GM12892 (cell line): ENCODE measurements around the gene KRT31.
"Not testable (repeated sequence)": the region's sequence is repeated elsewhere in the genome, so short reads cannot be mapped to it uniquely, and the experiment has no call there.

Source experiments
- DNase-seq: peaks from one replicate; pipeline ENCODE4 v3.0.0; 2011; ENCODE audit not compliant: insufficient read length
- FAIRE-seq: peaks from 2 replicates; lab custom pipeline; 2011; peaks lifted over from hg19 to GRCh38; lab: Jason Lieb, UNC
- POLR2A ChIP-seq: IDR thresholded peaks from 2 replicates; pipeline ENCODE4 v1.6.1; 2011; ENCODE audit warnings: low read depth, low read length, control low read depth
- POLR2AphosphoS5 ChIP-seq: IDR thresholded peaks from 2 replicates; pipeline ENCODE4 v1.6.1; 2011; ENCODE audit warnings: low read depth, low read length, control low read depth
- TAF1 ChIP-seq: IDR thresholded peaks from 2 replicates; pipeline ENCODE4 v1.6.1; 2011; ENCODE audit warnings: low read depth, mild to moderate bottlenecking, control low read depth, low read length, borderline replicate concordance

KRT31 gene

GRCh38 chr17:41429667-41430066, 32.3 kb upstream of the KRT31 start:
- DNase-seq (no peak), FAIRE-seq (no peak)
- TF ChIP-seq POLR2A, result no peak
- no peak for TF ChIP-seq TAF1
- no peak for TF ChIP-seq POLR2AphosphoS5

GRCh38 chr17:41428591-41429291, 31.3 kb upstream of the KRT31 start:
- FAIRE-seq (no peak), DNase-seq (no peak)
- TF ChIP-seq POLR2AphosphoS5 (no peak), POLR2A (no peak), TAF1 (no peak)

- TF ChIP-seq POLR2AphosphoS5, result no peak
- no peak for TF ChIP-seq POLR2A
- TF ChIP-seq TAF1, result no peak
- no peak for DNase-seq
- no peak for FAIRE-seq
These were observed 26.8 kb upstream of the KRT31 start, which contains the start of gene KRT37 for GRCh38 chr17:41424111-41424635. Gene KRT37, minus strand, starts transcription at chr17:41424585. Its CDS starts 62 bp downstream, at chr17:41424523.

GRCh38 chr17:41422586-41422985, 25.2 kb upstream of the KRT31 start:
- FAIRE-seq, result not testable (repeated sequence)

GRCh38 chr17:41421617-41422016, 24.2 kb upstream of the KRT31 start:
- TF ChIP-seq POLR2A (no peak), TAF1 (no peak), POLR2AphosphoS5 (no peak)
- no peak for FAIRE-seq
- DNase-seq, result no peak

More at GRCh38 chr17:41422586-41422985, 25.2 kb upstream of the KRT31 start:
- DNase-seq, result not testable (repeated sequence)

GRCh38 chr17:41421116-41421515, 23.7 kb upstream of the KRT31 start:
- no peak for FAIRE-seq

GRCh38 chr17:41420134-41420533, 22.7 kb upstream of the KRT31 start:
- DNase-seq, result no peak
- TF ChIP-seq TAF1, result no peak
- TF ChIP-seq POLR2AphosphoS5, result no peak
- no peak for TF ChIP-seq POLR2A

More at GRCh38 chr17:41421116-41421515, 23.7 kb upstream of the KRT31 start:
- no peak for TF ChIP-seq POLR2A
- no peak for TF ChIP-seq TAF1
- no peak for DNase-seq

GRCh38 chr17:41419716-41420115, 22.3 kb upstream of the KRT31 start:
- no peak for TF ChIP-seq POLR2A
- TF ChIP-seq POLR2AphosphoS5, result no peak
- no peak for TF ChIP-seq TAF1
- FAIRE-seq (no peak), DNase-seq (no peak)

More at GRCh38 chr17:41420134-41420533, 22.7 kb upstream of the KRT31 start:
- no peak for FAIRE-seq

GRCh38 chr17:41418116-41418860, 20.9 kb upstream of the KRT31 start:
- no peak for TF ChIP-seq TAF1
- TF ChIP-seq POLR2A, result no peak
- TF ChIP-seq POLR2AphosphoS5, result no peak
- DNase-seq (no peak), FAIRE-seq (no peak)

- FAIRE-seq (no peak), DNase-seq (peak; percentile 24)
- TF ChIP-seq TAF1 (no peak), POLR2AphosphoS5 (no peak), POLR2A (no peak)
These were observed 20.2 kb upstream of the KRT31 start for GRCh38 chr17:41417576-41418015.

GRCh38 chr17:41417127-41417526, 19.7 kb upstream of the KRT31 start:
- FAIRE-seq (no peak), DNase-seq (no peak)
- TF ChIP-seq POLR2AphosphoS5 (no peak), POLR2A (no peak), TAF1 (no peak)

GRCh38 chr17:41416479-41416878, 19.1 kb upstream of the KRT31 start:
- FAIRE-seq, result no peak
- no peak for TF ChIP-seq TAF1
- TF ChIP-seq POLR2AphosphoS5, result no peak
- no peak for TF ChIP-seq POLR2A
- DNase-seq, result no peak
